CD8-positive, alpha-beta memory T cell (primary cell): Measurements from ENCODE around the gene ZNF764. TPM values are rescaled to one million over a fixed set of nuclear protein-coding genes. Genes with fewer than 3 reads are reported as not detected.

Experiments used
- CTCF ChIA-PET: fragments of 350-600 bp; sonication (Branson Sonifier 250); formaldehyde crosslinking; loops from one replicate; lab custom pipeline; 2021; ENCODE audit warnings: antibody characterized with exemption; lab: Charles Lee
- POLR2A ChIA-PET: fragments of 350-600 bp; sonication (Branson Sonifier 250); formaldehyde crosslinking; loops from one replicate; lab custom pipeline; 2021; ENCODE audit warnings: antibody characterized with exemption; lab: Charles Lee
- DNase-seq, 5 donors: peaks; one replicate each; pipeline versions ENCODE4 v3.0.0 to v3.0.0-alpha.2; 2020 to 2022; ENCODE audit warnings: mixed read lengths in 1 of 5
- H3K27ac ChIP-seq: one replicate; pipeline ENCODE4 v1.7.0; 2013; ENCODE audit warnings: low read depth, mild to moderate bottlenecking, low read length, moderate library complexity
- H3K27me3 ChIP-seq: 2 replicates; pipeline ENCODE4 v1.7.0; 2013; ENCODE audit warnings: low read length, mild to moderate bottlenecking; ENCODE audit not compliant: insufficient read depth, poor library complexity, severe bottlenecking
- H3K36me3 ChIP-seq: 2 replicates; pipeline ENCODE4 v1.7.0; 2013; ENCODE audit warnings: mild to moderate bottlenecking, low read length, moderate library complexity; ENCODE audit not compliant: insufficient read depth
- H3K4me1 ChIP-seq: 2 replicates; pipeline ENCODE4 v1.7.0; 2013; ENCODE audit warnings: mild to moderate bottlenecking, low read length, moderate library complexity; ENCODE audit not compliant: insufficient read depth
- H3K4me3 ChIP-seq: 2 replicates; pipeline ENCODE4 v1.7.0; 2013; ENCODE audit warnings: mild to moderate bottlenecking, low read length
- H3K9me3 ChIP-seq: 2 replicates; pipeline ENCODE4 v1.7.0; 2013; ENCODE audit warnings: mild to moderate bottlenecking, low read length
- H3K27ac Mint-ChIP-seq, 8 donors: one replicate each; pipeline ENCODE4 v1.8.0; 2020 to 2021; ENCODE audit warnings: mixed read lengths in 8 of 8, mild to moderate bottlenecking in 6 of 8, inconsistent platforms in 3 of 8, moderate library complexity in 3 of 8
- H3K27me3 Mint-ChIP-seq, 2 donors: one replicate each; pipeline ENCODE4 v1.8.0; 2020 to 2021; ENCODE audit warnings: mixed read lengths in 2 of 2, mild to moderate bottlenecking in 1 of 2, moderate library complexity in 1 of 2
- H3K36me3 Mint-ChIP-seq, 3 donors: one replicate each; pipeline ENCODE4 v1.8.0; 2020 to 2021; ENCODE audit warnings: mixed read lengths in 3 of 3, inconsistent platforms in 1 of 3, mild to moderate bottlenecking in 1 of 3
- H3K4me1 Mint-ChIP-seq, 3 donors: one replicate each; pipeline ENCODE4 v1.8.0; 2020 to 2021; ENCODE audit warnings: mixed read lengths in 3 of 3, inconsistent platforms in 1 of 3, mild to moderate bottlenecking in 1 of 3
- H3K4me3 Mint-ChIP-seq, 7 donors: one replicate each; pipeline ENCODE4 v1.8.0; 2020 to 2021; ENCODE audit warnings: mixed read lengths in 7 of 7, mild to moderate bottlenecking in 6 of 7, moderate library complexity in 4 of 7, inconsistent platforms in 2 of 7
- H3K9me3 Mint-ChIP-seq, 5 donors: one replicate each; pipeline ENCODE4 v1.8.0; 2020 to 2022; ENCODE audit warnings: mixed read lengths in 5 of 5, mild to moderate bottlenecking in 3 of 5, moderate library complexity in 2 of 5, inconsistent platforms in 1 of 5
- polyA plus RNA-seq: library from polyadenylated mRNA; unstranded; fragments of 300-500 nt; fragmentation: Illumina TruSeq; gene quantifications from one replicate; pipeline ENCODE4 v1.2.3, GENCODE V29; 2021
- total RNA-seq, 2 experiments: library from RNA; stranded (reverse); gene quantifications; one replicate each; pipeline ENCODE4 v1.2.3, GENCODE V29; 2021

The ZNF764 gene
- total and polyA plus RNA-seq, 3 experiments from 2014 or later, result 8.9 to 15.7 (median 15.1) TPM

- no peaks in the 10 kb centered on the region for H3K27me3 ChIP-seq
- H3K9me3 Mint-ChIP-seq, result no peaks in the 10 kb centered on the region
- H3K9me3 ChIP-seq, result no peaks in the 10 kb centered on the region
- H3K4me1 ChIP-seq, result peaks cover 51% of the 10 kb centered on the region
- peak overlapping the region in 6 of 7 donors; percentile 50 to 95 (median 87) for H3K4me3 Mint-ChIP-seq
- H3K27ac ChIP-seq, result no peak overlapping the region
- peaks cover 0 to 40% (median 2%) of the 10 kb centered on the region in 3 donors for H3K36me3 Mint-ChIP-seq
- H3K27me3 Mint-ChIP-seq, result peaks cover 0 to 4% of the 10 kb centered on the region in 2 donors
- DNase-seq, result no peak
- H3K36me3 ChIP-seq, result peaks cover 15% of the 10 kb centered on the region
- H3K4me1 Mint-ChIP-seq, result peaks cover 51 to 77% (median 55%) of the 10 kb centered on the region in 3 donors
- CTCF ChIA-PET, result interaction anchor here (1.3 to 4.2 kb wide), 3 partner anchors 9 to 20 kb away, joined by 3 to 31 read pairs (median 3); partner anchors contain the start of gene ZNF747
- POLR2A ChIA-PET, result interaction anchor here (6.7 kb wide), 1 partner anchor 21 kb away, joined by 71 read pairs; the partner anchor contains the start of gene ZNF747
- H3K27ac Mint-ChIP-seq, result peak overlapping the region in 2 of 8 donors; percentile 83 to 87
- no peak overlapping the region for H3K4me3 ChIP-seq
Observed at GRCh38 chr16:30555315-30556124, 2.7 kb downstream of the ZNF764 start.

- Mint-ChIP-seq H3K36me3 (peaks cover 0 to 40% (median 2%) of the 10 kb centered on the region in 3 donors), H3K27ac (peak overlapping the region in 2 of 8 donors; percentile 95 to 96), H3K4me3 (peak overlapping the region in 3 of 7 donors; percentile 19 to 84 (median 65)), H3K27me3 (peaks cover 0 to 4% of the 10 kb centered on the region in 2 donors), H3K4me1 (peaks cover 51 to 80% (median 55%) of the 10 kb centered on the region in 3 donors), H3K9me3 (no peaks in the 10 kb centered on the region)
- POLR2A ChIA-PET, result interaction anchor here (0.6 to 6.7 kb wide), 2 partner anchors 20 to 141 kb away, joined by 4 to 71 read pairs; partner anchors contain the start of gene ZNF747
- H3K27me3 ChIP-seq, result no peaks in the 10 kb centered on the region
- no peaks in the 10 kb centered on the region for H3K9me3 ChIP-seq
- no peak overlapping the region for H3K27ac ChIP-seq
- CTCF ChIA-PET, result interaction anchor here (1.3 to 4.2 kb wide), 3 partner anchors 8 to 19 kb away, joined by 3 to 31 read pairs (median 3); partner anchors contain the start of gene ZNF747
- peaks cover 51% of the 10 kb centered on the region for H3K4me1 ChIP-seq
- peaks cover 15% of the 10 kb centered on the region for H3K36me3 ChIP-seq
- DNase-seq, result no peak
- H3K4me3 ChIP-seq, result no peak overlapping the region
Observed at GRCh38 chr16:30554557-30555314, 3.4 kb downstream of the ZNF764 start.

DNA sequence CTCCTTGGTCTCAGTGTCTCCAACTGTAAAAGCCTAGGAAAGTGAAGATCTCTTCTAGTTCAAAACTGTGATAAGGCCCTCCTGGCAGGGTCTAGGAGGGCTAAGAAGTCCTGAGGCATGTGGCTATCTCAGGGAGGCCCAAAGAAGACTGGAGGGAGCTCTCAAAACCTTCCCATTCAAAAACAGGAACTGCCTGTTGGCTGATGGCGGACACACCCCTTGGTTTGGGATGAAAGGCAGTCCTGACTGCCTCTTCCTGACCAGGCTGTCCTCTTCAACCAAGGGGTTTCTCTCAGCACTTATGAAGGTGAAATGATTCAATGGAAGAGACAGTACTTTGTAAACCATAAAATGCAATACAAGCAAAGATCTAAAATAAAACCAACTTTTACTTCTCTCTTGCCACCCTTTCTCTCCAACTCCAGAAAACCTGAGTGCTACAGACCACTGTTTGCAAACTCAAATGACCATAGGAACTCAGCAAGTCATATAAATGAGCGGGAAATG, 4.7 kb downstream of the ZNF764 start:
- Mint-ChIP-seq H3K4me1 (peaks cover 48 to 77% (median 53%) of the 10 kb centered on the region in 3 donors), H3K36me3 (peaks cover 0 to 40% (median 2%) of the 10 kb centered on the region in 3 donors), H3K27me3 (peaks cover 0 to 3% of the 10 kb centered on the region in 2 donors), H3K27ac (peak overlapping the region; percentile 54 to 97 (median 94)), H3K9me3 (no peaks in the 10 kb centered on the region), H3K4me3 (peak overlapping the region in 5 of 7 donors; percentile 4 to 65 (median 35))
- Histone ChIP-seq H3K9me3 (no peaks in the 10 kb centered on the region), H3K36me3 (peaks cover 15% of the 10 kb centered on the region), H3K4me3 (no peak overlapping the region), H3K27me3 (no peaks in the 10 kb centered on the region), H3K4me1 (peaks cover 46% of the 10 kb centered on the region), H3K27ac (peak overlapping the region; percentile 38)
- CTCF ChIA-PET, result interaction anchor here (4.2 kb wide), 1 partner anchor 18 kb away, joined by 31 read pairs; the partner anchor contains the start of gene ZNF747
- POLR2A ChIA-PET, result interaction anchor here (6.7 kb wide), 1 partner anchor 19 kb away, joined by 71 read pairs; the partner anchor contains the start of gene ZNF747
- DNase-seq, result no peak

DNA sequence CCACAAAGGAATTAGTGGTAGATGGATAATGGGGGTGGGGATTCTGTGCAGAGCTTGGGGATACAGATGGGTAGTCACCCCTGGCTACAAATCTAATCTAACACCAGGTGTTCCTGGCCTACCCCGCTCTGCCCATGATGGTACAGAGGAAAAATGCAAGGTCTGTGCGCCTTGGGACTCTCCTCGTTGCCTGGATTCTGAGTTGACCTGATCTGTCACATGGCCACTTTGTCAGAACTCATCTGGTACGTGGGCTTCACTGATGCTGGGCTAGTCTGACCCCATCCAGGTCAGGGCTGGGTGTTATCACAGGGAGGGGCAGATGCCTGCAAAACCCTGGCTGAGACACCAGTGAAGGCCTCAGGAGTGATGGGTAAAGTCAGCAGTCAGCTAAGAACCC, 5.2 kb downstream of the ZNF764 start:
- H3K4me1 Mint-ChIP-seq, result peaks cover 49 to 79% (median 57%) of the 10 kb centered on the region in 3 donors
- H3K27me3 Mint-ChIP-seq, result peaks cover 0 to 3% of the 10 kb centered on the region in 2 donors
- Histone ChIP-seq H3K4me1 (peaks cover 46% of the 10 kb centered on the region), H3K9me3 (no peaks in the 10 kb centered on the region), H3K27me3 (no peaks in the 10 kb centered on the region), H3K4me3 (no peak overlapping the region), H3K36me3 (peaks cover 15% of the 10 kb centered on the region), H3K27ac (peak overlapping the region; percentile 38)
- DNase-seq, result no peak
- ChIA-PET CTCF (interaction anchor here (1.0 to 4.2 kb wide), 3 partner anchors 18 to 123 kb away, joined by 3 to 31 read pairs (median 4); partner anchors contain the start of gene ZNF747), POLR2A (interaction anchor here (1.4 to 6.7 kb wide), 2 partner anchors 19 to 182 kb away, joined by 6 to 71 read pairs; partner anchors contain the start of gene ZNF747)
- H3K36me3 Mint-ChIP-seq, result peaks cover 0 to 37% (median 2%) of the 10 kb centered on the region in 3 donors
- no peaks in the 10 kb centered on the region for H3K9me3 Mint-ChIP-seq
- peak overlapping the region in 4 of 7 donors; percentile 40 to 65 (median 59) for H3K4me3 Mint-ChIP-seq
- peak overlapping the region; percentile 82 to 97 (median 94) for H3K27ac Mint-ChIP-seq

- Mint-ChIP-seq H3K4me3 (peak overlapping the region; percentile 64 to 89 (median 80)), H3K36me3 (peaks cover 0 to 34% (median 2%) of the 10 kb centered on the region in 3 donors), H3K27ac (peak overlapping the region; percentile 82 to 97 (median 94)), H3K27me3 (peaks cover 0 to 3% of the 10 kb centered on the region in 2 donors), H3K4me1 (peaks cover 50 to 75% (median 58%) of the 10 kb centered on the region in 3 donors), H3K9me3 (no peaks in the 10 kb centered on the region)
- ChIA-PET POLR2A (interaction anchor here (0.6 to 1.4 kb wide), 15 partner anchors 9 to 180 kb away, joined by 3 to 21 read pairs (median 5); partner anchors contain the start of genes ZNF688 and ZNF747), CTCF (interaction anchor here (0.6 to 4.2 kb wide), 8 partner anchors 16 to 154 kb away, joined by 3 to 31 read pairs (median 4); partner anchors contain the start of gene ZNF747)
- peak overlapping the region; percentile 37 for H3K4me3 ChIP-seq
- H3K27me3 ChIP-seq, result no peaks in the 10 kb centered on the region
- H3K9me3 ChIP-seq, result no peaks in the 10 kb centered on the region
- H3K27ac ChIP-seq, result peak overlapping the region; percentile 24
- peaks cover 42% of the 10 kb centered on the region for H3K4me1 ChIP-seq
- peaks cover 15% of the 10 kb centered on the region for H3K36me3 ChIP-seq
- peak; percentile 59 to 86 (median 71) for DNase-seq
Observed at GRCh38 chr16:30551781-30552180, 6.4 kb downstream of the ZNF764 start.

- Mint-ChIP-seq H3K4me3 (no peak overlapping the region), H3K9me3 (no peaks in the 10 kb centered on the region), H3K27me3 (peaks cover 0 to 5% of the 10 kb centered on the region in 2 donors), H3K27ac (peak overlapping the region in 7 of 8 donors; percentile 28 to 90 (median 75)), H3K4me1 (peaks cover 33 to 52% (median 40%) of the 10 kb centered on the region in 3 donors), H3K36me3 (peaks cover 0 to 8% (median 0%) of the 10 kb centered on the region in 3 donors)
- CTCF ChIA-PET, result interaction anchor here (4.0 kb wide), 1 partner anchor 13 kb away, joined by 15 read pairs; the partner anchor contains the start of gene ZNF747
- DNase-seq, result no peak
- H3K27ac ChIP-seq, result no peak overlapping the region
- H3K9me3 ChIP-seq, result no peaks in the 10 kb centered on the region
- POLR2A ChIA-PET, result no interaction called here
- H3K4me3 ChIP-seq, result no peak overlapping the region
- H3K27me3 ChIP-seq, result no peaks in the 10 kb centered on the region
- H3K36me3 ChIP-seq, result peaks cover 3% of the 10 kb centered on the region
- peaks cover 28% of the 10 kb centered on the region for H3K4me1 ChIP-seq
Observed at GRCh38 chr16:30548416-30549253, 9.5 kb downstream of the ZNF764 start.
